GM18499 (cell line): ENCODE results near the gene CRACR2B.

Experiments
- ATAC-seq: cut with Tn5 transposase; IDR thresholded peaks from one replicate; pipeline ENCODE4 v1.9.1; 2021; ENCODE audit warnings: moderate number of reproducible peaks; ENCODE audit not compliant: insufficient read depth, unreplicated experiment

The CRACR2B gene

DNA sequence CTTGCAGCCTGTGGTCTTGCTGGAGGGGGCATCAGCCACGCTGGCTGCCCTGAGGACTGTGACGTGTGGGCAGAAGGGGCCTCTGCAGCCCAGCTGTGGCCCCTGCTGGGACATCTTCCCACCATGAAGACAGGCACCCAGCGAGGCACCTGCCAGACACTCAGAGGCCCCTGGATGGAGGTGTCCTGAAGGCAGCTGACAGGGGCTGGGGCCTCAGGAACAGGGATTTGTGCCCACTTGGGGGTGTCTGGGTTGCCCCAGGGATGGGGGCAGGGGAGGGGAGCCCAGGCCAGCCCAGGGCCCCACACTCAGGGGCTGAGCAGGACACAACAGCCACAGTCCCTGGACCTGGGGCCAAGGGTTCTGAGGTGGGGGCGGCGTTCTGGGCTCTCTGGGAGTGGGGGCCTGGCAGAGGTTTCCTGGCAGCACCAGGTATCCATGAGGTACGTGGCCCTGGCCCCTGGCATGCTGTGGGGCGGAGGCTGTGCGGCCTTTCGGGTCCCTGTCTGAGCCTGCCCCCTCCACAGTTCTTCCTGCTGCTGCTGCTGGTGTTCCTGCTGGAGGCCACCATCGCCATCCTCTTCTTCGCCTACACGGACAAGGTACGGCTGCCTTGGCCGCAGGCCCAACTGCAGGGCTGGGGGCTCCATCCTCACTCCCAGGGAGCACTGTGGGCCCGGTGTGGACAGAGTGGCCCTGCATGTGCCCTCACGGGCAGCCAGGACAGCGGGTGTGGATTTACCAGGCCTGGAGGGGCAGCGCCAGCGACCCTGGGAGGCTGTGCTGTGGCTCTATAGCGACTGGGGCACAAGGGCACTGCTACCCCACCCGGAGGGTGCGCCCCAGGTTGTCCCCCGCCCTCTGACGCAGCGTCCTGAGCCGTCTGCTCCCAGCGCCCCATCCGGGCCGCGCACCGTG lies 36.5 kb downstream of the CRACR2B start:
- no peak for ATAC-seq

GRCh38 chr11:864898-865297 lies 37.2 kb downstream of the CRACR2B start:
- ATAC-seq = no peak

GRCh38 chr11:865462-866430 lies 38.0 kb downstream of the CRACR2B start:
- no peak for ATAC-seq

GRCh38 chr11:866481-866880 lies 38.8 kb downstream of the CRACR2B start:
- ATAC-seq = no peak

DNA sequence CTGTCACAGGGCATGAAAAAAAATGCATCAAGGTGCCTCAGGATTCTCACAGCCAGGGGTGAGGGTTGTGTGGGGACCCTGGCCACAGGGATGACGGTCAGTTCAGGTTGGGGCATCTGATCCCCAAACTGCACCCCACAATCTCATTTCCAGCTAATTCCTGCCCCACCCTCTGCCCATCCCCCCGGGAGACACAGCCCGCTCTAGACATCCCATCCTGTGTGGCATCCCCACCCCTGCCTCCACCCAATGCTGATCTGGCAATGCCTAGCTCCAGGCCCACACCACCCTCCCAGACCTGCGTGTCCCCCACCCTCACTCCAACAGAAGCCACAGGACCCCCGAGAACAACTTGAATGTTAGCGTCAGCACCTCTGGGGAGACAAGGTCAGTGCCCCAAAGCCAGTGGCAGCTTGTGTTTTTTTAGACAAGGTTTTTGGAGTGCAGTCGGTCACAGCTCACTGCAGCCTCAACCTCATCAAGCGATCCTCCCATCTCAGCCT lies 40.2 kb downstream of the CRACR2B start:
- no peak for ATAC-seq

GRCh38 chr11:868394-868793 lies 40.7 kb downstream of the CRACR2B start:
- ATAC-seq = no peak

DNA sequence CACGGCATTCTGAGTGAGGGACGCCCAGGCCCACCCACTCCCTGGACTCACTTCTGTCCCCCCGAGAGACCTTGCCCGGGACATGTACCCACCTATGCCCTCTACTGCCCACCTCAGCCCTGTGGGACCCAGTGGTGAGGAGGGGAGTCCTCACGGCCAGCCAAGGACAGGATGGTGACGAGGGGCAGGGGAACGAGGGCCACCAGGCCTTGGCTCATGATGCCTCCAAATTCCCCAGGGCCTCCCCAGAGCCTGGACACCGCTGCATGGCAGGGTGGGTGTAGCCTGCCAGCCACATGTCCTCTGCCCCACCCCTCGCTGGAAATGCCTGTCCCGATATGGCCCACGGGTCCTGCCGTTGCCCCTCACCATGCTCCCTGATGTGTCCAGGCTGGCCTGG lies 41.1 kb downstream of the CRACR2B start:
- ATAC-seq = no peak

GRCh38 chr11:869399-870126 lies 41.8 kb downstream of the CRACR2B start:
- no peak for ATAC-seq

GRCh38 chr11:870127-870413 lies 42.4 kb downstream of the CRACR2B start:
- no peak for ATAC-seq

- no peak for ATAC-seq
Observed at GRCh38 chr11:870418-870817, 42.7 kb downstream of the CRACR2B start.

- no peak for ATAC-seq
Observed at GRCh38 chr11:871472-871871, 43.8 kb downstream of the CRACR2B start.

DNA sequence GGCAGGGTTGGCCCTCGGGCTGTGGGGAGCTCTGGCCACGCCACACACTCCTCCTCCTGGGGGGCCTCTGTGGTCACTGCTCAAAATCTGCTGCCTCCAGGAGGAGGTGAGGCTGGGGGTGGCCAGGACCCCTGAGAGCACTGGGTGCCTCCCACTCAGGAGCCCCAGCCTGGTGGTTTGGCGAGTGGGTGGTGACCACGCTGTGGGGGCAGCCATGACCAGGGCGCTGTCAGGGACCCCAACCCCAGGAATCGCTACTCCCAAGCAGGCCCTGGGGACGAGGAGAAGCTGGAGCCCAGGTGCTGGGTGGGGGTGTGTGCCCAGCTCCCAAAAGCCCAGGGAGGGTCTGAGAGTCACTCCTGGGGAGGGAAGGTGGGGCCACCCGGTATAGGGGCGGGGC lies 45.1 kb downstream of the CRACR2B start:
- ATAC-seq = no peak

GRCh38 chr11:873706-874105 lies 46.0 kb downstream of the CRACR2B start:
- ATAC-seq = no peak

GRCh38 chr11:875203-875602 lies 47.5 kb downstream of the CRACR2B start:
- no peak for ATAC-seq

GRCh38 chr11:875769-876301 lies 48.1 kb downstream of the CRACR2B start:
- no peak for ATAC-seq

- no peak for ATAC-seq
Observed at GRCh38 chr11:876545-876944, 48.8 kb downstream of the CRACR2B start.

- ATAC-seq = no peak
Observed at GRCh38 chr11:877565-877964, 49.8 kb downstream of the CRACR2B start.

DNA sequence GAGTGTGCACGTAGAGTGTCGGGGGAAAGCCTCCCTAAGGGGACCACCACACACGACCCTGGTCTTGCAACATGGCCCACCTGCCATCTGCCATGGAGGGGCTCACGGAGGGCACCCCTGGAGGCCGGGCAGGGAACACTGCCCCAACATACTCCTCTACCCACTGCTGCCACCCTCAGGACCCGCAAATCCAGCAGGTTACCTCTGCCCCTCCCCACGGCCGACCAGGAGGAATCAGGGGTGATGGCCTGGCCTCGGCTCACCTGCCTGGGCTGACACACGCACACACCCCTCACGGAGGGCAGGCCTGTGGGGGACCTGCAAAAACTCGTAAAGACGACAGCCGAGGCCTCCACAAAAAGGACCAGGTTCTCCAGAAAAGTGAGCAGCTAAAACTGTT lies 52.7 kb downstream of the CRACR2B start:
- ATAC-seq = no peak
